ENCODE results near the gene CLEC11A. TPM values are rescaled to one million over a fixed set of nuclear protein-coding genes. Genes with fewer than 3 reads are reported as not detected.

Gene CLEC11A
- total and polyA plus RNA-seq, 9 of the 15 experiments (the other 6 are each of a cell fraction or from before 2014, with no cell fraction given), result 0.39 to 43.9 (median 3.4) TPM

DNA sequence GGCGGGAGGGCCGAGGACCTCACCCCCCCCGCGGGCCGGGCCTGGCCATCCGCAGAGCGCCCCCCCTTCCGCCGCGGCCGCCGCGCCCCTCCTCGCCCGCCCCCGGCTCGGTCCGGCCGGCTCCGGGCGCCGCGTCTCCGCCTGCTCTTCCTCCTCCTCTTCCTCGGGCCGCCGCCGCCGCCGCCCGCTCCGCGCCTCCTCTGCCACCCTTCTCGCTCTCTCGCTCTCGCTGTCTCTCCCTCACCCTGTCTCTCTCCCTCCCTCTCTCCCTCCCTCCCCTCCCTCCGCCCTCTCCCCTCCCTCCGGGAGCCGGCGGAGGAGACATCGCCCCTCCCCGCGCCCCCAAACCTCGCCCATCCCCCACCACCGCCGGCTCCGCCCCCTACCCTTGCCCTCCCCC, 3.6 kb upstream of the CLEC11A start, which contains the start of gene SHANK1 (continued):
- TF ChIP-seq, protein P1, sequence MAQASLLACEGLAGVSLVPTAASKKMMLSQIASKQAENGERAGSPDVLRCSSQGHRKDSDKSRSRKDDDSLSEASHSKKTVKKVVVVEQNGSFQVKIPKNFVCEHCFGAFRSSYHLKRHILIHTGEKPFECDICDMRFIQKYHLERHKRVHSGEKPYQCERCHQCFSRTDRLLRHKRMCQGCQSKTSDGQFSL (CRISPR knock-in tag; IDR thresholded peaks at IDR 0.05), result no peak
- TF ChIP-seq, protein P1 (tag; IDR thresholded peaks at IDR 0.05), result peak in 1 of 2 experiments; percentile 19; a peak in 1 of 4 replicates
- TF ChIP-seq, protein P2, sequence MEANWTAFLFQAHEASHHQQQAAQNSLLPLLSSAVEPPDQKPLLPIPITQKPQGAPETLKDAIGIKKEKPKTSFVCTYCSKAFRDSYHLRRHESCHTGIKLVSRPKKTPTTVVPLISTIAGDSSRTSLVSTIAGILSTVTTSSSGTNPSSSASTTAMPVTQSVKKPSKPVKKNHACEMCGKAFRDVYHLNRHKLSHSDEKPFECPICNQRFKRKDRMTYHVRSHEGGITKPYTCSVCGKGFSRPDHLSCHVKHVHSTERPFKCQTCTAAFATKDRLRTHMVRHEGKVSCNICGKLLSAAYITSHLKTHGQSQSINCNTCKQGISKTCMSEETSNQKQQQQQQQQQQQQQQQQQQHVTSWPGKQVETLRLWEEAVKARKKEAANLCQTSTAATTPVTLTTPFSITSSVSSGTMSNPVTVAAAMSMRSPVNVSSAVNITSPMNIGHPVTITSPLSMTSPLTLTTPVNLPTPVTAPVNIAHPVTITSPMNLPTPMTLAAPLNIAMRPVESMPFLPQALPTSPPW (CRISPR knock-in tag; IDR thresholded peaks at IDR 0.05), result peak; percentile 67
- TF ChIP-seq CBX2 (IDR thresholded peaks at IDR 0.05; ENCODE audit: insufficient read depth, low read length, poor library complexity, severe bottlenecking) (no peak), KLF1 (tag; IDR thresholded peaks at IDR 0.05) (no peak), ILK (tag; IDR thresholded peaks at IDR 0.05; ENCODE audit: borderline replicate concordance, low read depth) (no peak), HDAC3 (IDR thresholded peaks at IDR 0.05; ENCODE audit: borderline replicate concordance, partially characterized antibody) (no peak)
- TF ChIP-seq, protein P3, sequence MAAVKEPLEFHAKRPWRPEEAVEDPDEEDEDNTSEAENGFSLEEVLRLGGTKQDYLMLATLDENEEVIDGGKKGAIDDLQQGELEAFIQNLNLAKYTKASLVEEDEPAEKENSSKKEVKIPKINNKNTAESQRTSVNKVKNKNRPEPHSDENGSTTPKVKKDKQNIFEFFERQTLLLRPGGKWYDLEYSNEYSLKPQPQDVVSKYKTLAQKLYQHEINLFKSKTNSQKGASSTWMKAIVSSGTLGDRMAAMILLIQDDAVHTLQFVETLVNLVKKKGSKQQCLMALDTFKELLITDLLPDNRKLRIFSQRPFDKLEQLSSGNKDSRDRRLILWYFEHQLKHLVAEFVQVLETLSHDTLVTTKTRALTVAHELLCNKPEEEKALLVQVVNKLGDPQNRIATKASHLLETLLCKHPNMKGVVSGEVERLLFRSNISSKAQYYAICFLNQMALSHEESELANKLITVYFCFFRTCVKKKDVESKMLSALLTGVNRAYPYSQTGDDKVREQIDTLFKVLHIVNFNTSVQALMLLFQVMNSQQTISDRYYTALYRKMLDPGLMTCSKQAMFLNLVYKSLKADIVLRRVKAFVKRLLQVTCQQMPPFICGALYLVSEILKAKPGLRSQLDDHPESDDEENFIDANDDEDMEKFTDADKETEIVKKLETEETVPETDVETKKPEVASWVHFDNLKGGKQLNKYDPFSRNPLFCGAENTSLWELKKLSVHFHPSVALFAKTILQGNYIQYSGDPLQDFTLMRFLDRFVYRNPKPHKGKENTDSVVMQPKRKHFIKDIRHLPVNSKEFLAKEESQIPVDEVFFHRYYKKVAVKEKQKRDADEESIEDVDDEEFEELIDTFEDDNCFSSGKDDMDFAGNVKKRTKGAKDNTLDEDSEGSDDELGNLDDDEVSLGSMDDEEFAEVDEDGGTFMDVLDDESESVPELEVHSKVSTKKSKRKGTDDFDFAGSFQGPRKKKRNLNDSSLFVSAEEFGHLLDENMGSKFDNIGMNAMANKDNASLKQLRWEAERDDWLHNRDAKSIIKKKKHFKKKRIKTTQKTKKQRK (IDR thresholded peaks at IDR 0.05; ENCODE audit: borderline replicate concordance, low read depth, low read length), result no peak
